Measurements from ENCODE around the gene PTPN9.

- TF ChIP-seq CBFB (IDR thresholded peaks at IDR 0.05; ENCODE audit: low read depth) (no peak), HDAC2 (IDR thresholded peaks at IDR 0.05) (no peak), WRNIP1 (IDR thresholded peaks at IDR 0.05; ENCODE audit: borderline replicate concordance, low read depth, low read length) (no peak), CEBPB (IDR thresholded peaks at IDR 0.05; ENCODE audit: borderline replicate concordance in 1 of 2, low read depth in 2 of 2, low read length in 2 of 2) (no peak), CHD1 (IDR thresholded peaks at IDR 0.05; ENCODE audit: low read depth, low read length) (no peak)
Measured at GRCh38 chr15:75437721-75438120, 141.4 kb downstream of the PTPN9 start.
